Neural progenitor cell (in vitro differentiated cells): ENCODE results near the gene RAB5B.

Experiments used
- EZH2phosphoT487 ChIP-seq: fragments of 200-600 bp; sonication (generic); IDR thresholded peaks from 2 replicates; pipeline ENCODE4 v1.6.1; 2017; ENCODE audit warnings: antibody characterized with exemption
- TF ChIP-seq, protein P1 (sequence below): fragments of 200-600 bp; sonication (generic); IDR thresholded peaks from 2 replicates; pipeline ENCODE4 v1.5.1; 2017; ENCODE audit warnings: antibody characterized with exemption, mild to moderate bottlenecking

DNA sequence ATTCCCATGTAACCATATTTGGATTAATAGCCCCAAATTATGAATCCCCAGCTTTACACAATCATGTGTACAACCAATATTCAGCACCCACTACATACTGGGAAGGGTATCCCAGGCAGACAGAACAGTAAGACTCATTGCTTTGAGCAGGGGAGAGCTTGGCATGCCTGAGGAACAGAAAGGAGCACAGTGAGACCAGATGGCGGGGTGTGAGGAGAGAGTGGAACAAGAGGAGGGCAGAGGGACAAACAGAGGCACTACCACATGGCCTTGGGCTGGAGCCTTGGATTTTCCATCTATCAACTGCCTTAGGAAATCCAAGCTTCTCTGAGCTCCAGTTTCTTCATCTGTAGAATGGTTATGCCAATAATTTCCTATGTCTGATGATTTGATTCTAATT, 39.1 kb upstream of the RAB5B start:
- TF ChIP-seq, protein P1, sequence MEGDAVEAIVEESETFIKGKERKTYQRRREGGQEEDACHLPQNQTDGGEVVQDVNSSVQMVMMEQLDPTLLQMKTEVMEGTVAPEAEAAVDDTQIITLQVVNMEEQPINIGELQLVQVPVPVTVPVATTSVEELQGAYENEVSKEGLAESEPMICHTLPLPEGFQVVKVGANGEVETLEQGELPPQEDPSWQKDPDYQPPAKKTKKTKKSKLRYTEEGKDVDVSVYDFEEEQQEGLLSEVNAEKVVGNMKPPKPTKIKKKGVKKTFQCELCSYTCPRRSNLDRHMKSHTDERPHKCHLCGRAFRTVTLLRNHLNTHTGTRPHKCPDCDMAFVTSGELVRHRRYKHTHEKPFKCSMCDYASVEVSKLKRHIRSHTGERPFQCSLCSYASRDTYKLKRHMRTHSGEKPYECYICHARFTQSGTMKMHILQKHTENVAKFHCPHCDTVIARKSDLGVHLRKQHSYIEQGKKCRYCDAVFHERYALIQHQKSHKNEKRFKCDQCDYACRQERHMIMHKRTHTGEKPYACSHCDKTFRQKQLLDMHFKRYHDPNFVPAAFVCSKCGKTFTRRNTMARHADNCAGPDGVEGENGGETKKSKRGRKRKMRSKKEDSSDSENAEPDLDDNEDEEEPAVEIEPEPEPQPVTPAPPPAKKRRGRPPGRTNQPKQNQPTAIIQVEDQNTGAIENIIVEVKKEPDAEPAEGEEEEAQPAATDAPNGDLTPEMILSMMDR = no peak
- TF ChIP-seq EZH2phosphoT487 = no peak
